Left lung (tissue), 10 donors: Measurements from ENCODE around the gene MYO18A. TPM values are rescaled to one million over a fixed set of nuclear protein-coding genes. Genes with fewer than 3 reads are reported as not detected.

Source experiments
- ATAC-seq: fragments of 200-7000 bp; cut with Tn5 transposase; one replicate; pipeline ENCODE4 v1.9.1; 2020; ENCODE audit warnings: moderate library complexity
- DNase-seq, 4 donors: peaks; one replicate each; pipeline ENCODE4 v3.0.0-alpha.2; 2013 to 2020
- H3K27ac ChIP-seq, 2 donors: fragments of 200-600 bp; sonication (generic) in 1 of 2; one replicate each; pipeline versions ENCODE4 v1.5.0 to v1.8.0; 2020 to 2021
- H3K27me3 ChIP-seq, 2 donors: fragments of 200-600 bp; sonication (generic) in 1 of 2; one replicate each; pipeline versions ENCODE4 v1.5.0 to v1.8.0; 2020 to 2021
- H3K36me3 ChIP-seq, 2 donors: fragments of 200-600 bp; sonication (generic) in 1 of 2; one replicate each; pipeline versions ENCODE4 v1.5.0 to v1.8.0; 2020 to 2021
- H3K4me1 ChIP-seq, 2 donors: fragments of 200-600 bp; one replicate each; pipeline ENCODE4 v1.8.0; 2021
- H3K4me3 ChIP-seq, 2 donors: fragments of 200-600 bp; sonication (generic) in 1 of 2; one replicate each; pipeline versions ENCODE4 v1.5.0 to v1.8.0; 2020 to 2021; ENCODE audit warnings: mild to moderate bottlenecking in 1 of 2
- H3K9me3 ChIP-seq, 2 donors: fragments of 200-600 bp; sonication (generic) in 1 of 2; one replicate each; pipeline versions ENCODE4 v1.5.0 to v1.8.0; 2020 to 2021
- CTCF ChIP-seq, 2 donors: fragments of 200-600 bp; sonication (generic) in 1 of 2; IDR thresholded peaks; one replicate each; pipeline versions ENCODE4 v1.5.0 to v1.8.0; 2021; ENCODE audit warnings: antibody characterized with exemption in 2 of 2
- intact Hi-C, 2 donors: fragments of 100-400 bp; cut with DNase I; formaldehyde crosslinking; loops; one replicate each; pipeline versions ENCODE4 v1.11.2 to v1.14.2; 2022
- polyA plus RNA-seq, 6 donors: library from polyadenylated mRNA; unstranded; fragments of 120-200 nt; gene quantifications; one replicate each; pipeline ENCODE4 v1.2.1, GENCODE V29; 2013; ENCODE audit not compliant: insufficient read length in 6 of 6
- total RNA-seq, 2 donors: library from RNA; stranded (reverse); fragmentation: NEBNext Ultra II Directional; extraction: Animal tissue kit (Norgen Biotek cat#: 25700); gene quantifications; one replicate each; pipeline ENCODE4 v1.2.1, GENCODE V29; 2021
- donor health status: DM: no; HTN: yes; CAD: no.
- donor health status: DM: no; HTN: no; CAD: no.

Gene MYO18A
- total and polyA plus RNA-seq, 8 donors: 37.0 to 58.3 (median 40.4) TPM

- TF ChIP-seq CTCF (IDR thresholded peaks at IDR 0.05): no peak
- Histone ChIP-seq H3K4me1 (no peaks in the 10 kb centered on the region), H3K36me3 (no peaks in the 10 kb centered on the region), H3K27me3 (peaks cover 0 to 2% of the 10 kb centered on the region in 2 donors), H3K4me3 (no peak overlapping the region), H3K9me3 (no peaks in the 10 kb centered on the region), H3K27ac (no peak overlapping the region)
- intact Hi-C loops: no loop called here
- no peak for ATAC-seq
- no peak for DNase-seq
Observed at GRCh38 chr17:29054835-29055234, 125.4 kb downstream of the MYO18A start.

GRCh38 chr17:29051731-29052130, 128.5 kb downstream of the MYO18A start:
- Histone ChIP-seq H3K27ac (no peak overlapping the region), H3K27me3 (peaks cover 0 to 14% of the 10 kb centered on the region in 2 donors), H3K4me3 (no peak overlapping the region), H3K36me3 (no peaks in the 10 kb centered on the region), H3K4me1 (no peaks in the 10 kb centered on the region), H3K9me3 (no peaks in the 10 kb centered on the region)
- intact Hi-C loops: no loop called here
- no peak for DNase-seq
- no peak for ATAC-seq
- no peak for TF ChIP-seq CTCF (IDR thresholded peaks at IDR 0.05)

GRCh38 chr17:29051194-29051593, 129.0 kb downstream of the MYO18A start:
- no peaks in the 10 kb centered on the region for H3K4me1 ChIP-seq
- no peak for DNase-seq
- intact Hi-C loops: no loop called here
- no peak overlapping the region for H3K4me3 ChIP-seq
- H3K27me3 ChIP-seq: peaks cover 0 to 14% of the 10 kb centered on the region in 2 donors
- no peak for ATAC-seq
- TF ChIP-seq CTCF (IDR thresholded peaks at IDR 0.05): no peak
- H3K27ac ChIP-seq: no peak overlapping the region
- no peaks in the 10 kb centered on the region for H3K9me3 ChIP-seq
- H3K36me3 ChIP-seq: no peaks in the 10 kb centered on the region

- Histone ChIP-seq H3K27me3 (peaks cover 0 to 14% of the 10 kb centered on the region in 2 donors), H3K4me3 (no peak overlapping the region), H3K36me3 (no peaks in the 10 kb centered on the region), H3K4me1 (no peaks in the 10 kb centered on the region), H3K27ac (no peak overlapping the region), H3K9me3 (no peaks in the 10 kb centered on the region)
- no peak for ATAC-seq
- intact Hi-C loops: no loop called here
- no peak for DNase-seq
- TF ChIP-seq CTCF (IDR thresholded peaks at IDR 0.05): no peak
Observed at GRCh38 chr17:29050176-29050575, 130.0 kb downstream of the MYO18A start.

- H3K27ac ChIP-seq: no peak overlapping the region
- ATAC-seq (no peak), DNase-seq (no peak)
- H3K9me3 ChIP-seq: no peaks in the 10 kb centered on the region
- no peak overlapping the region for H3K4me3 ChIP-seq
- no peaks in the 10 kb centered on the region for H3K36me3 ChIP-seq
- peaks cover 0 to 14% of the 10 kb centered on the region in 2 donors for H3K27me3 ChIP-seq
- no peaks in the 10 kb centered on the region for H3K4me1 ChIP-seq
- intact Hi-C loops: no loop called here
- no peak for TF ChIP-seq CTCF (IDR thresholded peaks at IDR 0.05)
Observed at GRCh38 chr17:29049541-29050145, 130.6 kb downstream of the MYO18A start.
